AG09319 (cell line): ENCODE data around the gene CLUH.
"Not testable (repeated sequence)": the region's sequence is repeated elsewhere in the genome, so short reads cannot be mapped to it uniquely, and the experiment has no call there.

Source experiments
- DNase-seq: peaks from one replicate; pipeline ENCODE4 v3.0.0-alpha.2; 2010; ENCODE audit warnings: low read depth; ENCODE audit errors: extremely low read depth
- TF ChIP-seq, protein P1 (sequence below): IDR thresholded peaks from 2 replicates; pipeline ENCODE4 v1.5.1; 2011; ENCODE audit warnings: low read depth, mild to moderate bottlenecking, inconsistent platforms, low read length, moderate library complexity

Gene CLUH

DNA sequence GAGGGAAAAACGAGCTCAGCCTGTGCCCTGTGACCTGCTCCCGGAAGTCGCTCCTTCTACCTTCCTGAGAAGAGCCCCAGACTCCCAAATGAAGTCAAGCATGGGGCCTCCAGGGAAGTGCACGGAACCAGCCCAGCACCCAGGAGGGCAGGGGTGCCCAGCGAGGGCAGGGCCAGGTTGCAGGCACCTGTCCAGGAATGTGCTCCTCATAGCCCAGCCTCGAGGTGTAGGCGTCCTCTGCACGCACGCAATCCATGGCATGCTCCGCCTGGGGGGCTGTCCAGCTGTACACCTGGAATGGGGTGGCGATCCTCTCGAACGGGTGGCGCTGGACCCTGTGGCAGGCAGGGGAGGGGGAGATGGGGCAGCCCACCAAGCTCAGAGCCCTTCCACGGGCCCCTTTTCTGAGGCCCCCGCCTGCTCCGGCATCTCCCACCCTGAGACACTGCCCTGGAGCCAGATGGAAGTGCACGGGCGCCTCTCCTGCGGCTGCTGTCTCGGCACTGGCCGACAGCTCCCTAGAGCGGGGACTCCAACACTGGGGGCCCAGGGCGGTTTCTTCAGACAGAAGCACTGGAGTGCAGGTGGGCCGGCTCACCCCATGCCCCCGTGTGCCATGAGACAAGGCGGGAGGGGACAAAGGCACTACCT lies 10.9 kb downstream of the CLUH start:
- DNase-seq: no peak
- TF ChIP-seq, protein P1, sequence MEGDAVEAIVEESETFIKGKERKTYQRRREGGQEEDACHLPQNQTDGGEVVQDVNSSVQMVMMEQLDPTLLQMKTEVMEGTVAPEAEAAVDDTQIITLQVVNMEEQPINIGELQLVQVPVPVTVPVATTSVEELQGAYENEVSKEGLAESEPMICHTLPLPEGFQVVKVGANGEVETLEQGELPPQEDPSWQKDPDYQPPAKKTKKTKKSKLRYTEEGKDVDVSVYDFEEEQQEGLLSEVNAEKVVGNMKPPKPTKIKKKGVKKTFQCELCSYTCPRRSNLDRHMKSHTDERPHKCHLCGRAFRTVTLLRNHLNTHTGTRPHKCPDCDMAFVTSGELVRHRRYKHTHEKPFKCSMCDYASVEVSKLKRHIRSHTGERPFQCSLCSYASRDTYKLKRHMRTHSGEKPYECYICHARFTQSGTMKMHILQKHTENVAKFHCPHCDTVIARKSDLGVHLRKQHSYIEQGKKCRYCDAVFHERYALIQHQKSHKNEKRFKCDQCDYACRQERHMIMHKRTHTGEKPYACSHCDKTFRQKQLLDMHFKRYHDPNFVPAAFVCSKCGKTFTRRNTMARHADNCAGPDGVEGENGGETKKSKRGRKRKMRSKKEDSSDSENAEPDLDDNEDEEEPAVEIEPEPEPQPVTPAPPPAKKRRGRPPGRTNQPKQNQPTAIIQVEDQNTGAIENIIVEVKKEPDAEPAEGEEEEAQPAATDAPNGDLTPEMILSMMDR: no peak

DNA sequence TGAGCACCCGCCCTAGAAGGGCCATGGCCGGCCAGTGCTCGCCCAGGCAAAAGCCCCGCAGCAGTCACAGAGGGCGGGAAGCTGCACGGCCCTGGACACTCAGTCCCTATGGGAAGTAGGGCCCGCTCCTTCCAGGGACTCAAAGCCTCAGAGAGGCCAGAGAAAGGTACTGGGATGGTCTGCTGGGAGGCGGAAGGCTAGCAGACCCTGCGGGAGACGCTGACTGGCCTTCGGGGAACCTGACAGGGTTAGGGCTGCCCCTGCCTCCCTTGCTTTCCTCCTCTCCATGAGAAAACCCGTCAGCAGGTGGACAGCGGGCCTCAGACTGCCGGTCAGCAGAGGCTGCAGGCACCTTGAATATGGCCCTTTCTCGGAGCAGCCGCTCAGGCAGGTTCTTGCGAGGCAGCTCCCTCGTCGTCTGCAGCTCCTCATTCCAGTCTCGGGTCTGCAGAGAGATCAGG lies 11.5 kb downstream of the CLUH start:
- TF ChIP-seq, protein P1: no peak
- DNase-seq: no peak

DNA sequence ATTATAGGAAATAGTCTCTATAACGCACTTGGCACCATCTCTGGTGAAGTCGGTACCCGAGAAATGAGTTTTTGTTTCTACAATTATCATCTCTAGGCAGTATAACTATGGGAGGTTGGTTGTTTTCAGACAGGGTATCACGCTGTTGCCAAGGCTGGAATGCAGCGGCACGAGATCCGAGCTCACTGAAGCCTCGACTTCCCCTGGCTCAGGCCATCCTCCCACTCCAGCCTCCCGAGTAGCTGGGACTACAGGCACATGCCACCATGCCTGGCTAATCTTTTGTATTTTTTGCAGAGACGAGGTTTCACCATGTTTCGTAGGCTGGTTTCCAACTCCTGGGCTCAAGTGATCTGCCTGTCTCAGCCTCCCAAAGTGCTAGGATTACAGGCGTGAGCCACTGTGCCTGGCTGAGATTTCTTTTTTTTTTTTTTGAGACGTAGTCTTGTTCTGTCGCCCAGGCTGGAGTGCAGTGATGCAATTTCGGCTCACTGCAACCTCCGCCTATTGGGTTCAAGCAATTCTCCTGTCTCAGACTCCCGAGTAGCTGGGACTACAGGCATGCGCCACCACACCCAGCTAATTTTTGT lies 12.3 kb downstream of the CLUH start:
- not testable (repeated sequence) for DNase-seq

GRCh38 chr17:2697611-2698162 lies 13.9 kb downstream of the CLUH start:
- TF ChIP-seq, protein P1: no peak

DNA sequence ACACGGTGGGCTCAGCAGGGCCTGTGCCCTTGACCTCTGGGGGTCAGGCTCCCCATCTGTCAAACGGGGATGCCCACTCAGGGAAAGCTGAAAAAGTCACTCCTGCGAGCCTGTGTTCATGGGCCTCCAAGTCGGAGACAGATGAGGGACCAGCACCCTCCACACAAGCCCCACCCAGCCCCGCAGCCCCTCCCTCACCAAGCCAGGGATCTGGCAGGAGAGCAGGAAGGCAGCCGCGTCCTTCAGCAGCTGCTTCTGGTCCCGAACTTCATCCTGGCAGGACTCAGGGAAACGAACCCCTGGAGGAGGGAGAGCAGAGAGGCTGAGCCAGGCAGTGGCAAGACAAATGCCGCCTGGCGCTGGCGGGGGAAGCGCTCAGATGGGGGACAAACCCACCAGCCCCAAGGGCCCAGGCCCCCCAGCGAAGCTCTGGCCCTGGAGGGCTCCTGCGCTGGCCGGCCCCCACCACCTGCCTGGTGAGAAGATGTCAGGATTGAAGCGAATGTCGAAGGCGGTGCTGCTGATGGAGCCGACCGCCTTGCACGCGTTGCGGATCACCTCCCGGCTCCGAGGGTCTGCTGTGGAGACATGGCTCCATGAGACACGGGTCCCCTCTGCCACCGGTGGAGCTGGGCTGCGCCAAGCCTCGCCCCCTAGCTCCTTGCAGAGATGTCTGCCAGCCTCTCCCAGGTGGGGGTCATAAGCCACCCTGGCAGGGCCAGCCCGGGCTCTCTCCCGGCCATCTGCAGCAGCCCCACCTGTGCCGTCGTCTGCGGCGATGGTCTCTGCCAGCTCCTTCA lies 15.4 kb downstream of the CLUH start:
- TF ChIP-seq, protein P1: no peak

More at GRCh38 chr17:2697611-2698162, 13.9 kb downstream of the CLUH start:
- no peak for DNase-seq

DNA sequence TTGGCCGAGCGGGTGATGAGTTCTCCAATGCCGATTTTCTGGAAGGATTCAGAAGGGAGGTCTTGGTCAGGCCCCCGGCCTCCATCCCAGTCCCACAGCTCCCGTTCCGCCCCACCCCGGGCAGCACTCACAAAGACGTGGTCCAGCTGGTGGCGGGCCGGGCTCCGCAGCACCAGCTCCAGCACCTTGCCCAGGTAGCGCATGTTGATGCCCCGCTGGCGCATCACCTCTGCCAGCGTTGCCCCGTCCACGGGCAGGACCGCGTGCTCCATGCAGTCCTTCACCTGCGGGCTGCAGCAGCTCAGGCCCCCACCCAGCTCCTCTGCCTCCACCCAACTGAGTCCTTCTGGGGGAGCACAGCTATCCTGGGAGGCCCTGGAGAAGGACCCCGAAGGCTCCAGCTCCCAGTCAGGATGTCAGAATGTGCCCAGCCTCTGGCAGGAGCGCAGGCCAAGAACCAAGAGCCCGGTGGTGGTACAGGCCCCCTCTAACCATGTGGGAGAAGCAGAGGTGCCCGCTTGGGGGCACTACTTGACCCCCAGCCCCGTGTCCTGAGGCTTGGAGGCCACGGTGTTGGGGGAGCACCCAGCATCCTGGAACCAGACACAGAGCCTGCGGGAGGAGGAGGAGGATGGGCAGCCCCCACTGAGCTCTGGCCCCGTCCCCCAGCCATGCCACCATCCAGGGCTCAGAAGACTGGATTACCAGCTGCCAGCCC lies 16.2 kb downstream of the CLUH start:
- no peak for DNase-seq
- TF ChIP-seq, protein P1: no peak

More for the DNA sequence above, 15.4 kb downstream of the CLUH start:
- no peak for DNase-seq
